ENCODE data around the gene ANKS3.

ANKS3 gene

DNA sequence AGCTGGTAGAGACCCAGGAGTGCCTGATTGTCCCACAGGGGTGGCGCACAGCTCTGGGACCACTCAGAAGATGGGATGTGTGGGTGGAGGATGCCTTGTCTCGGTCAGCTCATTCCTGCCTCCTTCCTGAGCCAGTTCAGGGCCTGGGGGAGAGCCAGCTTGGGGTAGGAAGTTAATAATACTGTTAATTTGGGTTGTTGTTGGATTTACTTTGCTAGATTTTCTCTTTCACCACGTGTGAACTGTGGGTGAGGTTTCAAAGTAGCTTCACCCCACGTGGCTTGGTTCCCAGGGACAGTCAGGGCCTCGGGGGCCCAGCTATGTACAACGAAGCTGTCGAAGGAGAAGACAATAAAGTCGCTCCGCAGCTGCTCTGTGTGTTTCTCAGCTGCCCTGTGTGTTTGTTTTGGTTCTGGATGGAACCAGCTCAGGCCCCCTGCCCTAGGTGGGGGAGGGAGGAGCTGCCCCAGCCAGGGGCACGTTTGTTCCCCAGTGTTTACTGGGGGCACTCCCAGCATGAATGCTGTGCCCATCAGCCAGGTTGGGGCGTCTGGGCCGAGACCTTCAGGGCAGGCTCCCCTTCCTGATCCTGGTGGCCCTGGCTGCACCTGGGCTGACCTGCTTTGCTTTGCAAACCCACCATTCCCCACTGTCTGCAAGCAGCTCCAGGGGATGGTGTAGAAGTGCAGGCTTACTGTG, 38.4 kb downstream of the ANKS3 start:
- DNase-seq: no peak

DNA sequence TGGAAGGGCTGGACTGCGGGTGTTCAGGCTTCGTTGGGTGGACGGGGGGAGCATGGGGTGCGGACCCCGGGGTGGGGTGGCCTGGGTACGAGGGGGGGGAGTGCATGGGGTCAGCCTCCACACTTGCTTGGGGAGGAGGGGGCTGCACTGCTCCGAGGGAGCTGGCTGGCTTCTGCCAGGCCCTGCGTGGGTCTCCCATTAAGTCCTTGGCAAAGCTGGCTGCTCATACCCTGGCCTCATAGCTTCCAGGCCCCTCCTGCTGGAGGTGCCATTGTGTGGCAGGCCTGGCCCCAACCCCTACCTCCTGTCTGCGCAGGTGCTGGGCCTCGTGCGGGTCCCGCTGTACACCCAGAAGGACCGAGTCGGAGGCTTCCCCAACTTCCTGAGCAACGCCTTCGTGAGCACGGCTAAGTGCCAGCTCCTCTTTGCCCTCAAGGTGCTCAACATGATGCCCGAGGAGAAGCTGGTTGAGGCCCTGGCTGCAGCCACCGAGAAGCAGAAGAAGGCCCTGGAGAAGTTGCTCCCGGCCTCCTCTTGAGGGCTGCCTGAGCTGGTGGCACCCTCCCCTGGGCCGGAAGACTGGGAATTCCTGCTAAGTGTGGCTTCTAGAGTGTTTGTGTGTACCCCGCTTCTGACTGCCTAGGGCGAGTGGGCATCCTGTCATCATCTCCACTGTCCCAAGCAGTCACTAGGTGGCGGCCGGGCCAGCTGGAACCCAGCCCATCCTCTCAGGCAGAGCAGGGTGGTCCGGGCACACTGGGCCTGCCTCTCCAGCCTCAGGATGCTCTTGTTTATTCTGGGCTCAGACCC, 39.2 kb downstream of the ANKS3 start:
- DNase-seq: no peak

DNA sequence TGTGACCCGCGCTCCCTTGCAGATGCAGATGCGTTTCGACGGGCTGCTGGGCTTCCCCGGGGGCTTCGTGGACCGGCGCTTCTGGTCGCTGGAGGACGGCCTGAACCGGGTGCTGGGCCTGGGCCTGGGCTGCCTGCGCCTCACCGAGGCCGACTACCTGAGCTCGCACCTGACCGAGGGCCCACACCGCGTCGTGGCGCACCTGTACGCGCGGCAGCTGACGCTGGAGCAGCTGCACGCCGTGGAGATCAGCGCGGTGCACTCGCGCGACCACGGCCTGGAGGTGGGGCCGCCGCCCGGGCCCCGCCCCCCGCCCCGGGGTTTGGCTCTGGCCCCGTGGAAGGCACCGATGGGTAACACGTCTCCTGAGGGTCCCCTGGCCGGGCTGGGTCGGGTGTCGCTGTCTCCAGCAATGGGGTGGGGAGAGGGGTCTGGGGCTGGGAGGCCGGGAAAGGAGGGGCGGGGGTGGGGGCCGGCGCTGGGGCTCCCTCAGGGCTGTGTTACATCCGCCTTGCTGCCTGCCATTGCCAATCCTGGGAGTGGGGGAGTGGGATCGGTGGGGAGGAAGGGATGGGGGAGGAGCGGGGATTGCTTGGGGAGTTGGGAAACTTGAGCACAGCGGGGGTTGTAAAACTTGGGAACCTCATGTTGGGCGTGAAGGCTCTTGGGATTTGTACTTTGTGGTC, 40.0 kb downstream of the ANKS3 start:
- peak; percentile 53 for DNase-seq

DNA sequence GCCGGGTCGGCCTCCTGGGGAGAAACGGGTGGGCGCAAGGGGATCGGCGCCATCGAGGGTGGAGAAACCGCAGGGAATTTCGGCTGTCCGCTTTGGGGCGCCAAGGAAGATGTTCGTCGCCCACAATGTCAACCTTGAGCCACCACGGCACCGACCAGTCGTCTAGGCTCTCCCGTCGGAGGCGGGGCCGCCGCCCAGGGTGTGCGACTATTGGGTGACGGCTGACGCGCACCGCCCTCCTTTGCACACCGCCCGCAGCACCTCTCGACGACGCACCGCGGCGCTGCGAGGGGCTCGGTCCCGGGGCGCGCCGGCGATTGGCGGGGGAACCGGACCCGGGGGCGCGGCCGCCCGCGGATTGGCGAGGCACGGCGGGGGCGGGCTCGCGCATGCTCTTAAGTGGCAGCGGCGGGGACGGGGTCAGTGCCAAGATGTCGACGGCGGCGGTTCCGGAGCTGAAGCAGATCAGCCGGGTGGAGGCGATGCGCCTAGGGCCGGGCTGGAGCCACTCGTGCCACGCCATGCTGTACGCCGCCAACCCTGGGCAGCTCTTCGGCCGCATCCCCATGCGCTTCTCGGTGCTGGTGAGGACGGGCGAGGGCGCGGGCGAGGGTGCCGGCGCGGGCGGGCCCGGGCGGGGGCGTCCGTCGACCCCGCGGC, 40.6 kb downstream of the ANKS3 start, which contains the start of gene NUDT16L1:
Gene NUDT16L1, plus strand, starts transcription at position 267 of the 660 bp plus-strand sequence. Its CDS starts 165 bp downstream, at position 432.
- peak; percentile 98 for DNase-seq

DNA sequence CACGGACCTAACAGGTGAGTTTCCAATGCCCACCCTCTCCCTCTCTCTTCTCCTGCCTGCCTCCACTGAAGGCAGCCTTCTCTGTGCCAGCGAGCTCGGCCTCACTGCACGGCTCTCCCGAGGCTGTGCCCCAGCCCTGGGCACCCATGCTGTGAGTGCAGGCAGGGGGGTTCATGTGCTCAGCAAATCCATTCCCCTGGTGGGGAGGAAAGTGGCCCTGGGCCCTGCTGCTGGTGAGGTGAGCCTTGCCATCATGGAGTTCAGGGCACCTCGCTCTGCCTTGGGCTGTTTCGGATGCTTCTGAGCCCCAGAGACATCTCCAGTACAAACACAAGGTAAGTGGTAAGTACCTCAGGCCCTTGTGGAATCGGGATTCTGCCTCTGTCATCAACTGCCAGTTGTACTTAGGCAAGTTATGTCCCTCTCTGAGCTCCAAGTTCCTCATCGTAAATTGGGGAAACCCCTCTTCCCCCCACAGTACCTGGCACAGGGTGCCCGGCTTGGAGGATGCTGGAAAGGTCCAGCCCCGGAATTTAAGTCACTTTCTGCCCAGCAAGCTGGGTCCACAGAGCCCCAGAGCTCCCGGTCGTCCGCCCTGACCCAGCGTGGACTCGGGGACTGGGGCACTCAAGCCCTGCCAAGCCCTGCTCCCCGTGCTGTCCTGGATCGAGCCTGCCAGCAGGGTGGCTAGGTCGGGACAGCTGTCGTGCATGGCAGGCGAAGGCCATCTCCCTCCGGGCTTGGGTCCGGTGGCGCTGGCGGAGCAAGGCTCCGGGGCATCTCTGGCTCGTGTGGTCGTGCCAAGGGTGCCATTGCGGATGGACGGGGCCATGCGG, 41.4 kb downstream of the ANKS3 start:
- DNase-seq: peak; percentile 18

DNA sequence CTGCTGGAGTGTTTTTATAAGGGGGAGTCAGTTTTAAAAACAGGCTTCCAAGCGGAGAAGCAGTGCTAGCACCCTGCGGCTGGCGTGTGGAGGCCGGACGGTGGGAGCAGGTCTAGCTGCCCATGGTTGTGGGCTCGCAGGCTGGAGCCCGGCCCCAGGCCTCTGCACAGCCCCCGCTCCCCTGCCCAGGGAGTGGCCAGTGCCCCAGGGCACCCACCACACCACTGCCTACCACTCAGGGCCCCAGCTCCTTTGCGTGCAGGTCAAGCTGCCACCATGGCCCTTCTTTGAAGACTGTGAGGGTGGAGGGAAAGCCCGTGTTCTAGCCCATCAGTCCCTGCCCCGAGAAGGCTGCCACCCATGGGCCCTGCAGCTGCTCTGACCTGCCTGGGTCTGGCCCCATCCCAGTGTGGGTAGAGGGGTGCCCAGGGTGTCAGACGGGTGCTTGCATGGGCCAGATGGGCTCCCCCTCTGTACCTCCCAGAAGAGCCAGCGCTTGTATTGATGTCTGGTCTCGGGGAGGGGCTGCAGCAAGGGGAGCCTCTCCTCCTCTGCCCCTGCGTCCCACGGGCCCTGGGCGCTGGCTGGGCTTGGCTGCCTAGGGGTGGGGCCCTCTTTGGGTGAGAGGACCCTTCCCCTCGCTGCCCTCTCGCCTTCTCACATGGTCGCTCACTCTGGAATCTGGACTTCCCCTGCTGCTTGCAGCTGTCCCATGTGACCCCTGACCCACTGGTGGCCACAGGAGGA, 42.2 kb downstream of the ANKS3 start:
- DNase-seq: no peak

DNA sequence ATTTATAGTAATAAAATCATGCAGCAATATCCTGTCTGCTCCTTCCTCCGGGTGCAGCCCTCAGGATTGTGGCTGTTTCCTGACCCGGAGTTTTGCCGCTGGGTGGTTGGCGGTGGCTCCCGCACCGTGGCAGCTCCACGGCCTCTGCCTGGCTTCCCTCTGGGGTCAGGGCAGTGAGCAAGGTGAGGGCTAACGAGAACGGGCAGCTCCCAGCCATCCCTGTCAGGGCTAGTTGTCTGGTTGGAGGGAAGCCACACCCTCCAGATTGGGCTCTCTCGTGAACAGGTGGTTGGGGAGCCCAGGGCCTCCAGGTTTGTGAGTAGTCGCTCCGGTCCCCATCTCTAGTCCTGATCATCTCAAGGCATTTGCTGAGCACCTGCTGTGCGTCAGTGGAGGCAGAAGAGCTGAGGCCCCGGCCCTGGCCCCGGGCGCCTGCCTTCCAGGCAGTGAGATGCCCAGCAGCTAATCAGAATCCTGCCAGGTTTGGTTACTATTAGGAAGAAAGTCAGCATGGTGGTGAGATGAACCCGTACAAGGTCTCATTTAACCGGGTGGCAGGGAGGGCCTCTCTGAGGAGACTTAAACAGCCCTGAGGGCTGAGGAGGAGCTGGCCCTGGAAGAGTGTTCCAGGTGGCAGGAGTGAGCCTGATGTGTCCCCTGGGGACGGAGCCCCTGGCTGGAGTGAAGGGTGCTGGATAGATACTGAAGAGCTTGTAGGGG, 43.0 kb downstream of the ANKS3 start:
- DNase-seq: no peak

DNA sequence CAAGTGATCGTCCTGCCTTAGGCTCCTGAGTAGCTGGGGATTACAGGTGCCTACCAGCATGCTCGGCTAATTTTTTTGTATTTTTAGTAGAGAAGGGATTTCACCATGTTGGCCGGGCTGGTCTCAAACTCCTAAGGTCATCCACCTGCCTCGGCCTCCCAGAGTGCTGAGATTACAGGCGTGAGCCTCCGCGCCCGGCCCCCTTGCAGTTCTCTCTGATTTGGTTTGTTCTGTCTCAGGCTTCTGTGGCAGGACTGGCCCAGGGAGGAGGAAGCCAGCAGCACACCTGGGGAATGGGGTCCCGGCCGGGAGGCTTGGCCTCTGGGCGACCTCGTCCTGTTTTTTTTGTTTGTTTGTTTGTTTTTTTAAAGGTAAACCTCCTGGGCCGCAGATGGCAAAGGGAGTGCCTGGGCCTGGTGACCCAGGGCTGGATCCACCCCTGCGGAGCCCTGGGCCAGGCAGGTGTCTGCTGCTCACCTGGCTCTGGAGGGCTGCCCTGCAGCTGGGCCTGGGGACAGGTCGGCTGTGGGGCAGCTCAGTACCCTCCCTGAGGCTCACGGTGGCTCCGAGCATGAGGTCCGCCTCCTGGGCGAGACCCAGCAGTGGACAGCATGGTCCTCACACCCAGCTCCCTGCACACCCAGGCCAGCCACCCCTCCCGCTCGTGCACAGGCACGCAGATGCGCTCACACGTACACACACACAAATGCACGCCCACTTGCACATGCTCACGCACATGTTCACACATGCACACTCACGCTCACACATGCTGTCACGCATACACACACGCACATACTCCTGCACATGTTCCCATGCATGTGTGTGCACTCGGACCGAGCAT, 44.0 kb downstream of the ANKS3 start:
- no peak for DNase-seq

DNA sequence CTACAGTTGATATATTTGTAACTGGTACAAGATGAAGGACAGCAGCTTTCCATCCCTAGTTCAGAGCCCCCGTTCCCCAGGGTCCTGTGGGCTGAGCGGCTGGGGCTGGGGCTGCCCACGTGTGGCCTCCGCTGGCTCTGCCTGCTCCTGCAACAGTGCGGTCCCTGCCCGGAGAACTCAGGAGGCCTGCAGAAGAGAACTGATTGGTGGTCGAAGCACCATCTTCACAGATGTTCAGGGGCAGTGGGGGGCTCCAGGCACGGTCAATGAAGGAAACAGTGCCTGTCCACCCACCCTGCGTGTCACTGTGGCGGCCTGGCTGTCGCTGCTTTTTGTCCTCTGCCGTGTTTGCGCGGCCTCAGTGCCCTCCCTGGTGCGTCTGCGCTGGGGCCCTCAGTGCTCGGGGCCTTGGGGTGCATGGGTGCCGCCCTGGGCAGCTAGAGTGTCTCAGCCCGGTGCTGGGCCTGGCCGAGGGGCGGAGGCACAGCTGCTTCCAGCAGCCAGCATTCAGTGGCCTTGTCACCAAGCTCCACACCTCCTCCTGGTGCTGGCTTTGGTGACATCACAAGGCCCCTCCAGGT, 44.9 kb downstream of the ANKS3 start:
- no peak for DNase-seq

DNA sequence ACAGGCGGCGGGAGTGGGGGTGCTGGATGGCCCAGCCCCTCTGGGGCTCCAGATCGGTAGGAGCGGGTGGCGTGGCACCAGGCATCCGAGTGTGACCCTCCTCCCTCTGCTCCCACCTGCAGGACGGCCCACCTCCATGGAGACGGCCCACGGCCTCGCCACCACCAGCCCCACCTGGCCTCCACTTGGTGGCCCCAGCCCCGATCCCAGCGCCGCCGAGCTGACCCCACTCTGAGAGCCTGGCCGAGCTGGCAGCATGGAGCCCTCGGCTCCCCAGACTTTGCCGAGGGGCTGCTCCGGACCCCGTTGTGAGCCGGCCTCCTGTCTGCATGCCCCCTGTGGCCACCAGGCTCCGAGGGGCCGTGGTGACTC, 45.4 kb downstream of the ANKS3 start:
- DNase-seq: no peak

DNA sequence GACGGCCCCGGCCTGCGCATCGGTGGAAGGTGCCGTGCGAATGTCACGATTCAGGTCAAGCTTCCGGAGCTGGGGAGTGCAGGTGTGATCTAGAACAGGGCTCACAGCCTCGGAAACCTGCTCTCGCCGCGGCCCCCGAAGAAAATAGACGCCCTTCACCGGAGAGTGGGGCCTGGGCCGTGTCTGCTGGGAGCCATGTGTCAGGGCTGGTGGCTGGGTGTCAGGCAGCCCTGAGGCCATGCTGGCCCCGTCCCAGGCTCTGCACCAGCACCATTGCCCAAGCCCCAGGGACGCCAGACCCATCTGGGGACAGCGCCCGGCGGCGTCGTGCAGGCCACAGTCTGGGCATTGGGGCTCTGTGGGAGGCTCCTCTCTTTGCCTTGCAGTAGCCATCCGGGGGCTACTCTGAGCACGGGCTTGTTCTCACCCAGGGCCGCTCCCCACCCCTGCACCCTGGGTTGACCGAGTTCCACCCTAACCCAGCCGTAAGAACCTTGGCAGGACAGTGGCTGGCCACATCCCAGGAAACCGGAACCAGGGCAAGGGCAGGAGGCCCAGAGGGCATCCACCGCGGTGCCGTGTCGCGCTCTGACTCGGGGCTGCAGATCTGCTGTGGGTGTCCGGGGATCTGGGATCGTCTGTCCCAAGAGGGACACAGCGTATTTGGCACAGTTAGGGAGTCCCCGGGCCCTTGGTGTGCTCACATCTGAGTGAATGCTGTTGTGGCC, 46.0 kb downstream of the ANKS3 start:
- no peak for DNase-seq

DNA sequence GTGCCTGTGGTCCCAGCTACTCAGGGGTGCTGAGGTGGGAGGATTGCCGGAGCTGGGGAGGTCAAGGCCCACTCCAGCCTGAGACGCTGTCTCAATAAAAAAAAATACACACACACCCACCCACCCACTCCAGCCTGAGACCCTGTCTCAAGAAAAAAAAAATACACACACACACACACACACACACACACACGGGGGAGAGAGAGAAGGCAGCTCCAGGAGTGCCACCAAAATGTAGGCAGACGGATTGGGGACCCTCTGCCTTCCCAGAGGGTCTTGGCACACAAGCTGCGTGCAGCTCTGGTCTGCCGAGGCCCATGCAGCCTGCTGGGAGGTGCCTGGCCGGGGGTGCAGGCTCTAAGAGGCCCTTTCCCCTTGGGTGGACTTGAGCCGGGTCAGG, 46.7 kb downstream of the ANKS3 start:
- DNase-seq: no peak

DNA sequence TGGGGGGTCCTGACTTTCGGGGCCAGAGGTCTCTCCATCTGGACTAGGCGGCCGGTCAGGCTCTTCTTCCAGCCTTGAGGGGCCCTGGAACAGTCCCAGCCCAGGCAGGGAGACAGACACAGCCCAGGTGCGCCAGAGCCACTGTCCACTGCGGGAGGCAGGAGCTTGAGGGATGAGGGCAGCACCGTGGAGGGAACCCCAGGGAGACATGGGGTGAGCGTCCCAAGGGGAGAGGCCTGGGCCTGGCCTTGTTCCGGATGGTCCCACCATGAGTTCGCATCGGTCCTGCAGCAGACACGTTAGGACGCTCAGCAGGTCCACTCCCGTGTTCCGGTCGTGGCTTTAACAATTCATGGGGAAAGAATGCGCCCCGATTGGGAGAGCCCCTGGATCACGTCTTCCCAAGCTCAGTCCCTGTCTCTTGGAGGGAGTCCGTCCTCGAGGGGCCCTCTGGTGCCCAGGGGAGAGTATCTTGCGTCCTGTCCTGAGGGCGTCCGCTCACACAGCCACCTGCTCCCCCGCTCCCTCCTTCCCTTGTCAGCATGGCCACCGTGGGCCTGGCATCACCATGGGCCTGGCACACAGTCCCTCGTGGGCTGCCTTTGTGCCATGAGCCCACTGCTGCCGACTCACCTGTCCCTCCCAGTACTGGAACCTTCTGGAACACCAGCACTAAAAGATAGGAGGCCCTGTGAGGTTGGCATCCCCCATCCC, 47.4 kb downstream of the ANKS3 start:
- no peak for DNase-seq

DNA sequence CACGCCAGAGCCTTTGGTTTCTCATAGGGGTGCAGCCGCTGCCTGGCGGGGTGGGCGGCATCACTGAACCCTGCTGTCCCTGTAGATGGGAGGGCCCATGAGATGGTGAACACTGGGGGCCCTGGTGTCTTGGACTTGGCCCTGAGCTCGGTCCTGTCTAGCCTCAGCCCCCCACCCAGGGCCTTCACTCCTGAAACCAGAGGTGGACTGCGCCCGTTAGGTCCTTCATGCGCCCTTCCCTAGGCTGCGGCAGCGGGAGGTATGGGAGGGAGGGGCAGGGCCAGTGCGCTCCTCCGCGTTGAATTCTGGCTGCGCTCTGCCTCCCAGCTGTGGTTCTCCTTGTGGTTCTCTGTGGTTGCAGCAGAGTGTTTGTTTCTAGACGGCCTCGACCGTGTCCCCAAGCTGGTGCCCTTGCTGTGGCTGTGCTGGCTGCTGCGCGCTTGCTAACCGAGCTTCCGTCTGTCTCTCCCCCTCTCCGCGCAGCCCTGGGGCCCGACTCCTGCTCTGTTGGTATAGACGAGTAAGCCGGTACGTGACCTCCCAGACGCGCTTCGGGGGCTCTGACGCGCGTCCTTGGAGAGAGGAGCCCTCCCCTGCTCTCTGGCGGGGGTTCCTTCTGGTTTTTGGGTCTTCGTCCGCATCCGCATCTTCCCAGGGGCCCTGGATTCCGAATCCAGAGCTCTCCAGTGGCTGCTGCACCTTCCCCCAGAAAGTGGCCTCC, 48.1 kb downstream of the ANKS3 start:
- DNase-seq: no peak

DNA sequence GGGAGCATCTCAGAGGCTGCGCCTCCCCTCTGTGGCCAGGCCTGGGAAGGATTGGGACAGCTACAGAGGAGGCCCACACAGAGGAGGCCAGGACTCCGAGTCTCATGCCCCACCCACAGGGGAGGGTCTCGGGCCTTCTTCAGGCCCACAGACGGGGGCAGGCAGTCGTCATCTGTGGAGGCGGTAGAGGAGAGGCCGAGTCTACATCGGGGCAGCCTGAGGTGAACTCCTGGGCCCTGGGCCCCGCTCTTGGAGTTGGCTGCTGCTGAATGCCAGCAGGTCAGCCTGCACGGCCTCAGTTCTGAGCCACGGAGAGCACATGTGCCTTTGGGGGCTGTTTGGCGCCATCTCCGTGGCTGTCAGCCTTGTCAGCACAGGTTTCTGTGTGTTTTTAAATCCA, 48.8 kb downstream of the ANKS3 start:
- DNase-seq: no peak

DNA sequence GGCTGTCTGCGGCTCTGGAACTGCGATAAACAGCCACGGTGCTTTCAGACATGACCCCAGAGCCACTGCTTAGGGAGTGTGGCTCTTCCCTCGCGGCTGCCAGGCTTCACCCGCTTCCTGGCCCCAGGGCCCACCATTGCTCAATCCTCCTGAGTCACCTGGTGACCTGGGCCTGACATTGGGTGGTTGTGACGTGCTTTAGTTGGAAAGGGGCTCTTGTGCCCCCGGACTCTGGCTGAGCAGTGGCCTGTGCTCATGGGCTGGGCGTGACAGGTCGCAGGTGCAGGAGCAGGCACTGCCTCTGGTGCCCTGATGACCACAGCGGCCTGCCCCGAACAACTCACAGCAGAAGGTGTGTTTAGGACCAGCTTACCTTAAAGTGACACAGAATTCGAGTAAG, 49.3 kb downstream of the ANKS3 start:
- DNase-seq: no peak

DNA sequence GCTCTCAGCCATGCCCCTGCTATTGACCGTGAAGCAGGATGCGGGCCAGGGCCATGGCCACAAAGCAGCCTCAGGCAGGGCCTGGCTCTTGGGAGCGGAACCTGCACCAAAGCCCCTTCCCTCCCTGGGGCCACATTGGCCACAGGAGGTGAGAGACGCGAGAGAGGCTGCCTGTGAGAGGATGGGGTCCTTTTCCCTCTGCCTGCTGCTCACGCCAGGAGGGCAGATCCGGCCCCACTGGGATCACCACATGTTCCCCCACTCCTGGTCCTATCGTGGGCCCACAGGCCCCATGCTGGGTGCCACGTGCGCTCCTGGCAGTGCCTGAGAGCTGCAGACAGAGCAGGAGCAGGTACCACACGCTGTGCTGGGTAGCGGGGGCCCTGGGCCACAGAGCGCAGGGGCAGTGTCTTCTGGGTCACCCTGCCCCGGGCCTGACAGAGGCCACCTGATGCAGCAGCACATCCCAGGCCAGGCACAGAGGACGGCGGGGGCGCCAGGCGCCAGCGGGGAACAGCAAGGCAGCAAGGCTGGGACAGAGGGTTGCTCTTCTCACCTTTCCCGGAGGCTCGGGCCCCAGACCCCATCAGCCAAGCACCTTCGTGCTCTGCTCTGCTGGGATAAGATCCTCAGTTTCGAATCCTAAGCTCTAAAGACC, 49.9 kb downstream of the ANKS3 start:
- DNase-seq: no peak

Measured in activated CD4-positive, alpha-beta T cell treated with anti-CD3 and anti-CD28 coated beads, Interleukin-2, Interleukin-6, amounts not matched to agents 100 ng/mL and 50 ng/mL, durations not matched to agents 16 hours and 8 hours (primary cell).